Stimulated activated CD4-positive, alpha-beta T cell treated with anti-CD3 and anti-CD28 coated beads, Interleukin-12 subunit alpha, Interleukin-12 subunit beta, amount 100 ng/mL, for 4 hours (primary cell): ENCODE results near the gene ITFG2.
A peak's percentile ranks its signal among the peaks of the same experiment; 100 is the strongest.

Experiments
- DNase-seq: peaks from one replicate; pipeline ENCODE4 v3.0.0-alpha.2; 2020

Gene ITFG2

DNA sequence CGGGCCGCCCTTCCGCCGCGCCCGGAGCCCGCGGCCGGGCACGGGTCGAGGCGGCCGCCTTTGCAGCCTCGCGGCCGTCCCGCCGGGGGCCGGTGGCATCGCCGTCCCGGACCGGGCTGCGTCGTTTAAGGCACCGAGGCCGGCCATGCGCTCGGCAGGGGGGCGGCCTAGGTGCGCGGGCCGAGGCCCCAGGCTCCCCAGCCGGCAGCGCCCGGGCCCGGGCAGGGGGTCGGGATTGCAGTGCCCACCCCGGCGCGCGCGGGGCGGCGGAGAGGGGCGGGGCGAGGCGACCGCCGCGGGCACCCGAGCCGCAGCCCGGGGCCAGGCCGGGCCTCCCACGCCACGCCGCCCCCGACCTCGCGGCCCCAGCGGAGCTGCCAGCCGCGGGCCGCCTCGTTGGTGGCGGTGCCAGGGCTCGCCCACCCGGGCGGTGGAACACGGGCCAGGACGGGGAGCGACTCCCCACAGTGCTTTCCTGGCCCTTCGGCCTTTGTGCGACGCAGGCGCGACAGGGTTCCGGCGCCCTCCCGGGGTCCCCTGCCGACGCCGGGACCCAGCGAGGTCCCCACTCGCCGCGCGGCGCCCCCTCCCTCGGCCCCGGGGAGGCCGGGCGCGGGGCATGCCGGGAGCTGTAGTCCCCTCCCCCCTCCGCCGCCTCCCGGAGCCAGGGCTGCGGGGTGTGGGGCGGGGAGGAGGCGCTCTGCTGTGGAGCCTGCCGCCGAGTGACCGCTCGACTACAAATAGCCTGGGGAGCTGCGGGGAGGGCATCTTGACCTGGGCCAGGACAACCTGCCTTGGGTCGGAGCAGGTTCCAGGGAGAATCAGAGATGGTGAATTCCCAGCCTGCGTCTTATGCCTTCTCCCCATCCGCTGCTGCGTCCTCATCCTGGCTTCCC lies 16.9 kb upstream of the ITFG2 start:
- DNase-seq = peak; percentile 72

DNA sequence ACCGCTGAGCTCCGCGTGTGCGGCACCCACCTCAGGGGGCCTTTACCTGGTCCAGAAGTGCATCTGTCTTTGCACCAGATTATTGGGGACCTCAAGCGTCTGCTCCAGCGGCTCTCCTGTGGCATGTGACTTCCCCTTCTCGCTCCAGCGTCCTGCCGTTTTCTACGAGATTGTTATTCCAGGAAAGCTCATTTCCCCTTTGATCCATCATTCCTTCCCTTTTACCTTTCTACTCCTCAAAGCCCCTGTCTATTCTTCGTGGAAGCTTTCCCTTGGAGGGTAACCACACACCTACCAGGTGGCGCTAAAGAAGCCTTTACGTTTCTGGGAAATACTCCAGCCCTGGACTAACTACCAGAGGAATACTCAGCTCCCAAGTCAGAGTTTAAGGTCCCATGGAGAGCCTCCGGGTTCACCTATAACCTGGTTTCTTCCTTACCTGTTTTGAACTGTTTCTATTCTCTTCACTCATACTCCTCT lies 16.2 kb upstream of the ITFG2 start:
- DNase-seq = no peak

DNA sequence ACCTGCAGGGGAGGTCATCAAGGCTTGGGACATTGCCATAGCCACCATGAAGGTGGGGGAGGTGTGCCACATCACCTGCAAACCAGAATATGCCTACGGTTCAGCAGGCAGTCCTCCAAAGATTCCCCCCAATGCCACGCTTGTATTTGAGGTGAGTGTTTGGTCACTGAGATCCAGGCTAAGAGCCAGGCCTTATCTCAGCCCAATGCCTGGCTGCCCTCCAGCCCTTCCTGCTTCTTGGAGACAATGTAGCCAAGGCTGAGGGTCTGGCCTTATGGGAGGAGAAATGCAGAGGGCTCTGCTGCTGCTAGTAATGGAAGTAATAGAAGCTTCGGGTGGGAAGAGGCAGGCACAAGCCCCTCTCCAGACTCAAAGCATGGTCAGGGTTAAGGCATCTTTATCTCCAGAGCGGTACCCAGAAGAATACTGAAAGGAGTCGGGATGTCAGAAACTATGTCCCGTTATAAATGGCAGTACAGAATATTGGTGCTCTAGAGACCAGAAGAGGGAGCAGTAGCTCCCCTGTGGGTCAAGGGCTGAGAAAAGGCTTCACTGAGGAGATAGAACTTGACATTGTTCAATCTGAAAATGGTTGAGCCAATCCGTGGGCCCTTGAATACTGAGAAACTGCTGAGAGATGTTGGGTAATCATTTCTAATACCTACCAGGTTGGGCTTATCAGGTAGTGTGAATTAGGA lies 14.6 kb upstream of the ITFG2 start:
- DNase-seq = no peak

DNA sequence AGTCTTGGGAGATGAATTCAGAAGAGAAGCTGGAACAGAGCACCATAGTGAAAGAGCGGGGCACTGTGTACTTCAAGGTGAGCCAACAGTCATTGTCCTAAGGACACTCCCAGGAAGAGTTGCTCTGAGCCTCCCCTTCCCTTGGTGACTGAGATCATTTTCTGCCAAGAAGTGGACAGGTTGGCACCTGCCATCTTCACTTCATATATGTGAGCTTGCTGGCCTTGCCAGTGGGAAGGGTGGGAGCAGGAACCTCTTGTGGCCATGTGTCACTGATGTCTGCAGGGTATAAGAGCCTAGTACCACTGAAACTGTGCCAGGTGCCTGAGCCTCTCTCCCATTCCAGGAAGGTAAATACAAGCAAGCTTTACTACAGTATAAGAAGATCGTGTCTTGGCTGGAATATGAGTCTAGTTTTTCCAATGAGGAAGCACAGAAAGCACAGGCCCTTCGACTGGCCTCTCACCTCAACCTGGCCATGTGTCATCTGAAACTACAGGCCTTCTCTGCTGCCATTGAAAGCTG lies 12.4 kb upstream of the ITFG2 start:
- no peak for DNase-seq

DNA sequence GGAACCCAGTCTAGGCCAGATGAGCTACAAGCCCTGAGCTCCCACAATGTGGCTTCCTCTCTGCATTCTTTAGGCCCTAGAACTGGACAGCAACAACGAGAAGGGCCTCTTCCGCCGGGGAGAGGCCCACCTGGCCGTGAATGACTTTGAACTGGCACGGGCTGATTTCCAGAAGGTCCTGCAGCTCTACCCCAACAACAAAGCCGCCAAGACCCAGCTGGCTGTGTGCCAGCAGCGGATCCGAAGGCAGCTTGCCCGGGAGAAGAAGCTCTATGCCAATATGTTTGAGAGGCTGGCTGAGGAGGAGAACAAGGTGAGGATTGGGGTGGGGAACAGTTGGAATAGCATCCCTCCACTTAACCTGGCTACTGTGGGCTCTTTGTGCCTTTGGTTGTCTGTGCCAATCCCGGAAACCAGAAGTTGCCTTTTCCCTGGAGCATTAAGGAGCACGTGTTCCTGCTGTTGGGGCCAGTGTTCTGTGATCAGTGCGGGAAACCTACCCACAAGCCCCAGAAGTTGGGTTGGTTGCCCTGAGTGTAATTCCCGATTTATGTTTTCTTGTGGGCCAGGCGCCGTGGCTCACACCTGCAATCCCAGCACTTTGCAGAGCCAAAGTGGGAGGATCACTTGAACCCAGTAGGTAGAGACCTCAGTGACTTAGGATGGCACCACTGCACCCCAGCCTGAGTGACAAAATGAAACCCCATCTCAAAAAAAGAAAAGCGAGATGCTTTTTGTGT lies 11.3 kb upstream of the ITFG2 start:
- no peak for DNase-seq

DNA sequence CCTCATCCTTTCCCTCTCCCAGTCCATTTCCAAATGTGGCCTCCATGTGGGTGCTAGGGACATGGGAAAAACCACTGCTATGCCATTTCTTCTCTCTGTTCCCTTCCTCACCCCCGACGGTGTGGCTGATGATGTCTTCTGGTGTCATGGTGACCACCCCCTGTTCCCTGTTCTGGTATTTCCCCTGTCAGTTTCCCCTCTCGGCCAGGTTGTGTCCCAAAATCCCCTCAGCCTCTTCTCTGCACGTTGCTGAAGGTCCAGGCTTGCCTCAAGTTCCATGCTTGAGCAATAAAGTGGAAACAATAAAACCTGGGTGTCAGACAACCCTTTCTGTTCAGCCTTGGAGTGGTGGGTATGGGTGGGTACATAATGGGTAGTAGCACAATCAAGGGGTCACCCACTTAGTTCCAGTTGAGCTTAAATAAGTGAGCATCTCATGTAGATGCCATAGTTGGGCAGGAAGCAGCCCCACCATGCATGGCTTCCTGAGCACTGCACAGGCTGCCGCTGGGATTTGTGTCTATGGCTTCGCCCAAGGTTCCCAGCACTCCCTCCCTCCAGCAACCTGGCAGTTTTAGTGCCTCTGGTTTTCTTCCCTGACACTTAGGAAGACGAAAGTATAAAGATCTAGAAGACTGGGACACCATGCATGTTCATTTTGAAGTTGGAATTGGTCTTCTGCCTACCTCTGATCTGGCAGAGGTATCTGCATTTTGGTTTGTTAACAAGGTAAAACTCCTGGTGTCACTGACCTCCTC lies 8.7 kb upstream of the ITFG2 start:
- no peak for DNase-seq

DNA sequence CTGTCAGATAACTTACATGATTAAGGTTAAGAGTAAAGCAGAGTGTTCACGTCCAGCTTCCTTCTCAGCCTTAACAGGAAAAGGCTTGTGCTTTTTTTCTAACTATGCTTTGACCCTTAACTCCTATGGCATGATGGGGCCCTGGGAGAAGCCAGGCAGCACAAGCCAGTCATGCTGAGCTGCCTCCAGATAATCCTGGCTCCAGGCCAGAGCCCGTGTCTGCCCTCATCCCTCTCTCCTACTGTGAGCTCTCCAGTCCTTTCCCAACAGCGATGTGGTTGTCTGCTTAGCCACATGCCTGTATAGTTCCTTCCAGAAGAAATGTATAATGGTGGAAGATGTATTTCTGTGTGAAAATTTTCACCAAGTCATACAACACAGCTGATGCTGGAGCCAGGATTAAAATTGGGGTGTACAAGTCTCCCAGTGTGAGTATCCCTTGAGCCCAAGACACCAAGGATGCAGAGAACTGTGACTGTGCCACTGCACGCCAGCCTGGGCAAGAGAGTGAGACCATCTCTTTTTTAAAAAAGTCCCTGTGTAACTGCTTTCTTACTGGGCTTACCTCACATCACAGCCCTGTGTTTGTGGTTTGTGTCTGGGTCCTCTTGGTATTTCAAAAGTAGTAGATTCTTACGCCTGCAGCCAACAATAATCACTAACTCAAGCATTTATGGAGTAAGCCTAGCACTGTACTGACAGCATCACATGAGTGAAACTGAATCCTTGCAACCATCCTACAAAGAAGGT lies 7.9 kb upstream of the ITFG2 start:
- no peak for DNase-seq

DNA sequence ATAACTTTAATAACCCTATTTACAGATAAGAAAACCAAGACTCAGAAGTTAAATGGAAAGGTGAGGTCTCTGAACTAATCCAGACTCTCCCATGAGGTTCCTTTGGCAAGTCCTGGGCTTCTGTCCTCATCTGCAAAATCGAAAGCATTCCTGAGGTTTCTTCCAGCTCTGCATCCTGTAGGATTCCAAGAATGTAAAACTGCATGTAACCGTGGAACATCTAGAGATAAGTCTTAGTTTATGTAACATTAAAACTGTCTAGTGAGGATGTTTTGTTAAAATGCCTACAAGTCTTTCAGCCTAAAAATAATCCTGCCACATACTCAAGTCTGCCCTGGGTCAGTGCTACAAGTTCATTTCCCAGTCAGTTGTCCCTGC lies 7.3 kb upstream of the ITFG2 start:
- DNase-seq = no peak

DNA sequence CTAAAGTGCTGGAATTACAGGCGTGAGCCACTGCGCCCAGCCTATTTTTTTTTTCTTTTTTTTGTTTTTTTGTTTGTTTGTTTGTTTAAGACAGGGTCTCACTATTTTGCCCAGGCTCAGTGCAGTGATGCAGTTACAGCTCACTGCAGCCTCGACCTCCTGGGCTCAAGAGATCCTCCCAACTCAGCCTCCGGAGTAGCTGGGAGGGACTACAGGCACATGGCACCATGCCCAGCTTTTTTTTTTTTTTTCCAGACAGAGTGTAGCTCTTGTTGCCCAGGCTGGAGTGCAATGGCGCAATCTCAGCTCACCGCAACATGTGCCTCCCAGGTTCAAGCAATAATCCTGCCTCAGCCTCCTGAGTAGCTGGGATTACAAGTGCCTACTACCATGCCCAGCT lies 5.8 kb upstream of the ITFG2 start:
- DNase-seq = no peak

DNA sequence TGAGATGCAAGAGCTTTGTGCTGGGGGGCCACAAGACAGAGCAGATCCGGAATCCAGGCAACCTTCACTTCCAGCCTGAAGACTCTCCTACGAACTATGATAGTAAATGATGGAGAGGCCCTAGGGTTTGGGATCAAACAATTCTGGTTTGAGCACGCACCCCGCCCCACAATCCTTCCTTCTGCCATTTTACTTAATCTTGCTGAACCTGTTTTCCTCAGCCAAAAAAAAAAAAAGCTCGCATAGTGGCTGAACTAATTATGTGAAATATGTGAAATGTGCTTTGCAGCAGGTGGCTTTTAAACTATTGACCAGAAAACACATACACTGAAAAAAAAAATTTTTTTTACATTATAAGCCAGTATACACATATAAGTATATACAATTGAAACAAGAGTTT lies 667 bp upstream of the ITFG2 start:
- DNase-seq = no peak

DNA sequence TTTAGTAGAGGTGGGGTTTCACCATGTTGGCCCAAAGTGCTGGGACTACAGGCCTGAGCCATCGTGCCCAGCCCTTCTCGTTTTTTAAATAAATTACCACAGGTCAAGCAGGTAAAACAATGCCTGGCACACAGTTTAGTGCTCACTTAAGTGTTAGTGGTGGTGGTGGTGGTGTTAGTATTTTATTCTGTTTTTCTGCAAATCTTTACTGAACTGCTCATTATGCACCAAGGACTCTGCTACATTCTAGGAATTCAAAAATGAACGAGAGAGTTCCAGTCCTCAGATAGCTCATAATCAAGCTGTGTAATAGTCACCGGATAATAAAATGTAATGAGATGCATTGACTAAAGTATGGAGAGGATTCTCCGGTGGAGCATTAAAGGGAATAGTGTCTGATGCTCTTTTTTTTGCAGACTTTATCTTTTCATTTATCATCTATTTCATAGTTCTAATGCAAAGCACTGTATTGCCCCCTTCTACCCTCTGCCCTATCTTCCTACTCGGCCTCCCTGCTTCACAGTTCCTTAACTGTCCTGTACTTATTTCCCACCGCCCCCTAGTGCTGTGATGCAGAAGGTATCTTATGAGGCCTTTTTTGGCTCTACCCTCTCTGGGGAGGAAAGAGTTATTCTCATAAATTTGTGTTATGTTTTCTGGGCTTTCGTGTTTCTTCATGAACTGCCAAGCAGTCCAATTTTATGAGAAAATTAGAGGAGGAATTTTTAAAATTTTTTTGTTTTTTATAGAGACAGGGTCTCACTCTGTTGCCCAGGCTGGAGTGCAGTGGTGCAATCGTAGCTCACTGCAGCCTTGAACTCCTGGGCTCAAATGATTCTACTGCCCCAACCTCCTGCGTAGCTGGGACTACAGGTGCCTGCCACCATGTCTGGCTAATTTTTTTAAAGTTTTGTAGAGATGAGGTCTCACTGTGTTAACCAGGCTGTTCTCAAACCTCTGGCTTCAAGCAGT lies 1.0 kb downstream of the ITFG2 start:
- DNase-seq = peak; percentile 41

DNA sequence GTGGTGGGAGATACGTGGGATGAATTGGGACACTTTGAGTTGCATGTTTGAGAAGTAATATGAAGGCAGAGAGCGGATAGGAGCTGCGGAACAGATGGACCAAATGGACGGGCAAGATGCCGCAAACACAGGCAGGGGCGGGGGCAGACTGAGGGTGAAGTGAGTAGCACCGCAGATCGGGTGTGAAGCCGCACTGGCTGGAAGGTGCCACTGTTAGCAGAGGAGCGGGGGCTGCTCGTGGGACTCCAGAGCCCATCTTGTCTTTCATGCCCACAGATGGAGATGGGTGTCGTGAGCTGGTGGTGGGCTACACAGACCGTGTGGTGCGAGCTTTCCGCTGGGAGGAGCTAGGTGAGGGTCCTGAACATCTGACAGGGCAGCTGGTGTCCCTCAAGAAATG lies 7.3 kb downstream of the ITFG2 start:
- no peak for DNase-seq

DNA sequence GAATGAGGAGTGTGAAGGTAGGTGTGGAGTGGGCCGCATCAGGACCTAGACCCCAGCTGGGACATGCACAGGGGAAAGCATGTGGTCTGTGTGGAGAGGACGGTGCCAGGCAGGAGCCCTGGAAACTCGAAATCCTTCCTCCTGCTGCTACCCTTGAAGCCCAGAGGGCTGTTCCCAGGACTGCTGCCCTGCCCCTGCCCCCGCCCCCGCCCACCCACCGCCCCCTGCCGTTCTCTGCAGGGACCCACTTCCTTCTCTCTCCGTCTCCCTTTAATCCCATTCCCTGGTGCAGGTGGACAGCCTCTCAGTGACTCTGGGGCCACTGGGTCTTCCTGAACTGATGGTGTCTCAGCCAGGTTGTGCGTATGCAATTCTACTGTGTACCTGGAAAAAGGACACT lies 8.0 kb downstream of the ITFG2 start:
- DNase-seq = no peak

DNA sequence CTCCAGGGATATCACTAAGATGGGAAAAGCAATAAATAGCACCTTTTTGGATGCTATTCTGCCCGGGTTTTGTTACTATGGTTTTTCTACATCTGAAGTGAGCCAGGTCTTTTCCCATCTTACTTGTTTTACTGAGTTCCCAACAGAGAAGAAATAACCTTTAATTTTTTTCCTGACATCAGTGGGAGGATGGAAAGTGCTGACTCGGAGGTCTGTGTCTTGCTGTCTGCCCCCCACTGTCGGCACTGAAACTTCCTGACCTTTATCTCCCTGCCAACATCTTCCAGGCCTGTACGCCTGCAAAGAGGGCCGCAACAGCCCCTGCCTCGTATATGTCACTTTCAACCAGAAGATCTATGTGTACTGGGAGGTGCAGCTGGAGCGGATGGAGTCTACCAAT lies 11.0 kb downstream of the ITFG2 start:
- DNase-seq = no peak

DNA sequence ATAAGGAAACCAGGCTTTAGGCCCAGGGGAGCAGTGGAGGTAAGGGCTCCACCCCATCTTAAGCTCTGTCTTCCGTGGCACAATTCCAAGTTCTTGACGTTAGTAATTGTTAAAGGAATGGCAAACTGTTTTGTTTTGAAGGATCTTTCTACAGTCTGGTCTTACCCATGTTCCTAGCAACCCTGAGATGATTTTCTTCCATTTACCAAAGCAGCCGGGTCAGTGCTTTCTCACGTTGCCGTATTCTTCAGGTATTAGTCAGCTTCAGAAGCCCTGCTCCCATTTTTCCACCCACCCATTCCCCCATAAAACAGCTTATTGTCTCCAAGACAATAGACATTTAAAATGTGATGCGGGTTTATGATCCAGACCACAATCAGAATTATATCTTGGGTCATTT lies 12.1 kb downstream of the ITFG2 start:
- DNase-seq = no peak

DNA sequence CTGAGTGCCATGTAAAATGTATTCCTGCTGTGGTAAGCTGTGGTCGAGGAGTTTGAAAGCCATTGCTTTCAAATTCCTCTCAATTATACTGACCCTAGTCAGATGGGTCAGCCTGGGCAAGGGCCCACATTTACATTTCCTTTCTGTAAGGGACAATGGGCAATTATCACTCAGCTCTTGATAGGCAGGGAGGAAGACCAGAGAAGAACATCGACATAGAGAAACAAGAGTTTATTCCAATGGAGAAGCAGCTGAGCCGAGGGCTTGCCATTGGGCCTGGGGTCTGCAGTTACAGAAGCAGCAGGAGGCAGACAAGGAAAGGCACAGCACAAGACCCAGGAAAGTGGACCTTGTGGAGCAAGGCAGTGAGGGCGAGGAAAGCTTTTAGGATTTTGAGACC lies 12.7 kb downstream of the ITFG2 start:
- DNase-seq = no peak

DNA sequence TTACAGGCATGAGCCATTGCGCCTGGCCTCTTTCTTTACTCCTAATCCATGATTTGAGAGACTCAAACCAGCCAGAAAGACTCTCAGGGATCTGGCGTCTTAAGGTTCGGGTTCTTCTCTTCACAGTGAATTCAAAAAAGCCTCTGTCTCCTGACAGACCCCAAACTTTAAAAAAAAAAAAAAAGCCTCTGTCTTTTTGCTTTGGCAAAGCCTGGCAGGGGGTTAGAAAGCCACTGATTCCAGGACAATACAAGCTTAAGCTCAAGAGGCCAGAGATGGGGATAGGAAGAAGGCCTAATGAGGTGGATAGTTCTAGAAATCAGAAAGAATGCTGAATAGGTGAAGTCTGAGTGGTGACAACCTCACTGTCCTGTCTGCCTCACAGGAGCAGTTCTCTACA lies 13.6 kb downstream of the ITFG2 start:
- DNase-seq = no peak

DNA sequence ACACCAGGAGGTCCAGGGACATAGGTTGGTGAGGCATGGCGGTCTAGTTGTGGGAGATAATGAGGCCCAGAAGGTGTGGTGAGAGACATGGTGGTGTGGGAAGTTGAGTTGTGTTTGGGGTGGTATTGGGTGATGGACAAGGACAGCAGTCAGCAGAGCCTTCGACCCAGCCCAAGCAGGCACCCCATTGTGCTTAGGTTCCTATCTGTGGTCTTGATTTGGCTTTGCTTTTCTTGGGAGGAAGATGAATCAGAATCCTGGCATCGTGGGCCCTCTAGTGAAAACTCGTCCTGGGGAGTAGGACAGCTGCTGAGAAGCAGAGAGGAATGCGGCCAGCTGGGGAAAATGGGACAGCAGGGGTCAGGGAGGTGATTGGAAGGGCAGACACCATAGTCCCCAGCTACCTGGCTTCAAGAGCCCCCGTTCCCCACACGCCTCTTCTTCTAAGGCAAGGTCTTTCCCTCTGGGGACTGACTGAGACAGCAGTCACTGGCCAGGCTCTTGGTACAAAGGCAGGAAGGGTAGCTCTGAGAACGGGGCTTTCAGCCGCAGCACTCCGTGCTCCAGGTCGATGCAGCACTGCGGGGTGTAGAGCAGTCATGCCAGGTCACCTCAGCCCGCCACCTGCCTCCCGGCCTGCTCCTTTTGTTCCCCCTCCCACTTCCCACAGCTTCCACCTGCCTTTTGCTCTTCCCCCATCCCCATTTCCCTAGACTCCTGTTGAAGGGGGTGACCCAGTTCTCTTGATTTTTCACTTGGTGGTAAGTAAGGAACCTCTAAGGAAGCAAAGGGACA lies 14.4 kb downstream of the ITFG2 start:
- DNase-seq = no peak

DNA sequence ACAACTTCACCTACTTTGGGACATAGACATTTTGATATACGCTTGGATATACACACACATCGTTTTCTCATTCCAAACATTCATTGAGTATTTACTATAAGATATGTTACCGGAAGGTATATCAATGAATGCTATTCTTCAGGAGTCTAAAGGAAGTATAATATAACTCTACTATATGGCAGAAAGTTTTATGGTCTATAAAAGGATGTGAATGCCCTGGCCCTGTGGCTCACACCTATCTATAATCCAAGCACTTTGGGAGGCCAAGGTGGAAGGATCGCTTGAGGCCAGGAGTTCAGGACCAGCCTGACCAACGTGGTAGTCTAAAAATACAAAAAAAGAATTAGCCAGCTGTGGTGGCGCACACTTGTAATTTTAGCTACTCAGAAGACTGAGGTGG lies 16.8 kb downstream of the ITFG2 start:
- no peak for DNase-seq
